GM18499 (cell line): ENCODE measurements around the gene VPS18.
A peak's percentile ranks its signal among the peaks of the same experiment; 100 is the strongest.

Source experiments
- ATAC-seq: cut with Tn5 transposase; IDR thresholded peaks from one replicate; pipeline ENCODE4 v1.9.1; 2021; ENCODE audit warnings: moderate number of reproducible peaks; ENCODE audit not compliant: insufficient read depth, unreplicated experiment

VPS18 gene

GRCh38 chr15:40951764-40952163, 57.5 kb downstream of the VPS18 start:
- ATAC-seq: no peak

GRCh38 chr15:40952301-40952900, 58.2 kb downstream of the VPS18 start:
- ATAC-seq: no peak

GRCh38 chr15:40952901-40953712, 58.9 kb downstream of the VPS18 start, which contains the start of gene CHAC1:
CHAC1 (plus strand) TSS chr15:40953471; CDS start chr15:40953584, 113 bp downstream.
- ATAC-seq: peak; percentile 77
